ENCODE measurements around the gene SLC35A5. TPM values are rescaled to one million over a fixed set of nuclear protein-coding genes. Genes with fewer than 3 reads are reported as not detected.

Gene SLC35A5
- total and polyA plus RNA-seq, 9 of the 15 experiments (the other 6 are each of a cell fraction or from before 2014, with no cell fraction given), result 4.0 to 13.0 (median 9.7) TPM

DNA sequence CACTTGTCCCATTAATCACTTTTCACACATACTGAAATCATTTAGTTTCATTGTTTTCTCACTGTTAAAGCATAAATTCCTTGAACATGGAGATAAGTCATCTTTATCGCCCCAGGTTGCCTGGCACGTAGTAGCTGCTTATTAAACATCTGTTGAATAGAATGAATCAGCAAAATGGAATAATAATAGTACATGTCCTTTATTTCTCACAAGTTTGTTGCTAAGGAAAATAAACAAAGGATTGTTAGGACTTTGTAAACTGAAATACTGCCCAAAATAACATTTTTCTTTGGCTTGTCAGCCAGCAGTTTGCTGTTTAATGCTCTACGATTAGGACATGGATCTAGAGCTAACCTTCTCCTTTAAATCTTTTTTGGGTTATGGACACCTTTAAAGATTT lies 17.9 kb downstream of the SLC35A5 start:
- Histone ChIP-seq H3K27ac (ENCODE audit: extremely low read depth, low read depth, low read length) (no peak overlapping the region), H3K9ac (ENCODE audit: insufficient read depth in 1 of 2, low read depth in 2 of 2, low read length in 2 of 2) (no peak overlapping the region), H3K4me2 (ENCODE audit: insufficient read depth, low read length) (no peak overlapping the region), H4K20me1 (replicated peaks; ENCODE audit: control insufficient read depth, insufficient read depth, low read length) (no peaks in the 10 kb centered on the region), H3K36me3 (ENCODE audit: control insufficient read depth, insufficient read depth, low read length) (peaks cover 12% of the 10 kb centered on the region; the same call in 1 of the 3 replicates), H3K9me1 (ENCODE audit: control insufficient read depth, insufficient read depth, low read length) (no peaks in the 10 kb centered on the region), H3K27me3 (ENCODE audit: control insufficient read depth in 2 of 2, insufficient read depth in 2 of 2, low read length in 2 of 2) (no peaks in the 10 kb centered on the region), H3K4me3 (no peak overlapping the region), H3K9me3 (replicated peaks; ENCODE audit: control insufficient read depth, insufficient read depth, low read depth, low read length) (no peaks in the 10 kb centered on the region), H3K79me2 (ENCODE audit: control insufficient read depth, insufficient read depth, low read length) (no peaks in the 10 kb centered on the region), H3K4me1 (replicated peaks in 1 of 2; ENCODE audit: control insufficient read depth in 2 of 2, insufficient read depth in 2 of 2, low read length in 2 of 2) (no peaks in the 10 kb centered on the region), H2AFZ (ENCODE audit: low read depth, low read length) (no peak overlapping the region)
- BruUV-seq (replicated peaks), result no TSS peak
- FAIRE-seq (no peak), ATAC-seq (no peak), DNase-seq (ENCODE audit: extremely low read depth in 1 of 4, low spot score in 3 of 4) (no peak)
- TF ChIP-seq ARNT (IDR thresholded peaks at IDR 0.05) (no peak), RBM25 (IDR thresholded peaks at IDR 0.05; ENCODE audit: low read depth, low read length, severe bottlenecking) (peak; percentile 23)
- TF ChIP-seq, protein P1, sequence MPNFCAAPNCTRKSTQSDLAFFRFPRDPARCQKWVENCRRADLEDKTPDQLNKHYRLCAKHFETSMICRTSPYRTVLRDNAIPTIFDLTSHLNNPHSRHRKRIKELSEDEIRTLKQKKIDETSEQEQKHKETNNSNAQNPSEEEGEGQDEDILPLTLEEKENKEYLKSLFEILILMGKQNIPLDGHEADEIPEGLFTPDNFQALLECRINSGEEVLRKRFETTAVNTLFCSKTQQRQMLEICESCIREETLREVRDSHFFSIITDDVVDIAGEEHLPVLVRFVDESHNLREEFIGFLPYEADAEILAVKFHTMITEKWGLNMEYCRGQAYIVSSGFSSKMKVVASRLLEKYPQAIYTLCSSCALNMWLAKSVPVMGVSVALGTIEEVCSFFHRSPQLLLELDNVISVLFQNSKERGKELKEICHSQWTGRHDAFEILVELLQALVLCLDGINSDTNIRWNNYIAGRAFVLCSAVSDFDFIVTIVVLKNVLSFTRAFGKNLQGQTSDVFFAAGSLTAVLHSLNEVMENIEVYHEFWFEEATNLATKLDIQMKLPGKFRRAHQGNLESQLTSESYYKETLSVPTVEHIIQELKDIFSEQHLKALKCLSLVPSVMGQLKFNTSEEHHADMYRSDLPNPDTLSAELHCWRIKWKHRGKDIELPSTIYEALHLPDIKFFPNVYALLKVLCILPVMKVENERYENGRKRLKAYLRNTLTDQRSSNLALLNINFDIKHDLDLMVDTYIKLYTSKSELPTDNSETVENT (CRISPR knock-in tag; IDR thresholded peaks at IDR 0.05), result no peak
- 84% methylated on average over 3 of the region's 3 CpGs for WGBS (ENCODE audit: insufficient coverage, low coverage, missing lambda C conversion rate)
- POLR2A ChIA-PET, result interaction anchor here (0.6 kb wide), 1 partner anchor 1502 kb away, joined by 3 read pairs; no protein-coding TSS in a partner anchor
- CTCF ChIA-PET (ENCODE audit: low intra/inter-chr PET ratio), result no interaction called here
- intact Hi-C loops (cut with micrococcal nuclease), result loop anchor here (5.0 to 10.0 kb wide), 3 partner anchors 155 to 413 kb away; partner anchors contain the start of gene GTPBP8
- in situ Hi-C loops (cut with MboI), result loop anchor here (25.0 kb wide), 1 partner anchor 708 kb away; no protein-coding TSS in a partner anchor

Data from K562 (cell line).